Loucy (cell line): ENCODE results near the gene SMIM5.

ENCODE experiments used
- EZH2phosphoT487 ChIP-seq: fragments of 200-600 bp; IDR thresholded peaks from 2 replicates; pipeline ENCODE4 v1.6.1; 2018; ENCODE audit warnings: antibody characterized with exemption, mild to moderate bottlenecking, moderate library complexity, borderline replicate concordance
- TF ChIP-seq, protein P1 (sequence below): fragments of 200-600 bp; sonication (generic); conservative IDR thresholded peaks from 2 replicates; pipeline ENCODE4 v1.5.1; 2014; ENCODE audit warnings: mild to moderate bottlenecking, antibody characterized with exemption, low read length

DNA sequence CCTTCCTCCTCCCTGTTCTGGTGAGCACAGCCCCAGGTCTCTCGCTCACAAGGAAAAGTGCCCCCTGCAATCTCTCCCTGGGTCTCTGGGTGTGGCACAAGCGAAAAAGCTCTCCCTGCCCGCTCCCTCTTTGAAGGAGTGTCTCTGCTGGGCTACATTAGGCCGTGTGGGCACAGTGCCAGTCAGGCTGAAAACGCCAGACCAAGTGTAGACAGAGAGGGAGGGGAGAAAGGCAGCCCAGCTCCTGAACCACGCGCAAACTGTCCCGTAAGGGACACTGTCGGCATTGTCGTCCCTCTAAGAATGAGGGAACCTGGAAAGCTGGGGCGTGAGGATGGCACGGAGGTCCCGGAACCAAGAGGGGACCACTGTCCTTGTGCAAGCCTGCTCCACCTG, 3.9 kb downstream of the SMIM5 start:
- TF ChIP-seq, protein P1, sequence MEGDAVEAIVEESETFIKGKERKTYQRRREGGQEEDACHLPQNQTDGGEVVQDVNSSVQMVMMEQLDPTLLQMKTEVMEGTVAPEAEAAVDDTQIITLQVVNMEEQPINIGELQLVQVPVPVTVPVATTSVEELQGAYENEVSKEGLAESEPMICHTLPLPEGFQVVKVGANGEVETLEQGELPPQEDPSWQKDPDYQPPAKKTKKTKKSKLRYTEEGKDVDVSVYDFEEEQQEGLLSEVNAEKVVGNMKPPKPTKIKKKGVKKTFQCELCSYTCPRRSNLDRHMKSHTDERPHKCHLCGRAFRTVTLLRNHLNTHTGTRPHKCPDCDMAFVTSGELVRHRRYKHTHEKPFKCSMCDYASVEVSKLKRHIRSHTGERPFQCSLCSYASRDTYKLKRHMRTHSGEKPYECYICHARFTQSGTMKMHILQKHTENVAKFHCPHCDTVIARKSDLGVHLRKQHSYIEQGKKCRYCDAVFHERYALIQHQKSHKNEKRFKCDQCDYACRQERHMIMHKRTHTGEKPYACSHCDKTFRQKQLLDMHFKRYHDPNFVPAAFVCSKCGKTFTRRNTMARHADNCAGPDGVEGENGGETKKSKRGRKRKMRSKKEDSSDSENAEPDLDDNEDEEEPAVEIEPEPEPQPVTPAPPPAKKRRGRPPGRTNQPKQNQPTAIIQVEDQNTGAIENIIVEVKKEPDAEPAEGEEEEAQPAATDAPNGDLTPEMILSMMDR = no peak
- TF ChIP-seq EZH2phosphoT487 = no peak
